HL-60 (cell line): ENCODE data around the gene TAF1B.

Experiments used
- DNase-seq, 2 experiments: peaks; one replicate each; pipeline ENCODE4 v3.0.0-alpha.2; 2010 to 2020; ENCODE audit warnings: low read depth in 1 of 2, low spot score in 1 of 2
- H3K27ac ChIP-seq: fragments of 250-450 bp; sonication (Bioruptor Pico); replicated peaks from 2 replicates; pipeline ENCODE4 v1.5.1; 2020; ENCODE audit warnings: mild to moderate bottlenecking, moderate library complexity
- H3K27me3 ChIP-seq: fragments of 250-450 bp; sonication (Bioruptor Pico); 2 replicates; pipeline ENCODE4 v1.5.1; 2021; ENCODE audit warnings: mild to moderate bottlenecking, moderate library complexity; ENCODE audit not compliant: insufficient read depth, poor library complexity, severe bottlenecking
- H3K4me3 ChIP-seq: replicated peaks from 2 replicates; pipeline ENCODE4 v1.5.1; 2011; ENCODE audit warnings: mild to moderate bottlenecking, control low read depth, low read length; ENCODE audit not compliant: insufficient read depth
- CTCF ChIP-seq: IDR thresholded peaks from one replicate; pipeline ENCODE4 v1.5.1; 2011; ENCODE audit warnings: low read length, control low read depth, inconsistent platforms; ENCODE audit not compliant: insufficient read depth
- GABPA ChIP-seq: IDR thresholded peaks from 2 replicates; pipeline ENCODE4 v1.6.1; 2012; ENCODE audit warnings: low read depth
- POLR2AphosphoS5 ChIP-seq: IDR thresholded peaks from 2 replicates; pipeline ENCODE4 v1.6.1; 2012; ENCODE audit warnings: low read depth
- REST ChIP-seq: IDR thresholded peaks from 2 replicates; pipeline ENCODE4 v1.6.1; 2012; ENCODE audit warnings: low read depth; ENCODE audit not compliant: insufficient replicate concordance
- SPI1 ChIP-seq: IDR thresholded peaks from 2 replicates; pipeline ENCODE4 v1.6.1; 2012; ENCODE audit warnings: low read depth, mild to moderate bottlenecking, borderline replicate concordance

Gene TAF1B

GRCh38 chr2:9805435-9806297 lies 37.6 kb upstream of the TAF1B start:
- no peak for DNase-seq
- Histone ChIP-seq H3K27me3 (no peaks in the 10 kb centered on the region), H3K4me3 (no peak overlapping the region), H3K27ac (no peak overlapping the region)
- no peak for TF ChIP-seq CTCF
- TF ChIP-seq GABPA, result no peak

- Histone ChIP-seq H3K27ac (no peak overlapping the region), H3K27me3 (no peaks in the 10 kb centered on the region), H3K4me3 (no peak overlapping the region)
- TF ChIP-seq POLR2AphosphoS5 (no peak), CTCF (no peak)
- DNase-seq, result no peak
Measured at GRCh38 chr2:9806298-9806610, 37.0 kb upstream of the TAF1B start.

DNA sequence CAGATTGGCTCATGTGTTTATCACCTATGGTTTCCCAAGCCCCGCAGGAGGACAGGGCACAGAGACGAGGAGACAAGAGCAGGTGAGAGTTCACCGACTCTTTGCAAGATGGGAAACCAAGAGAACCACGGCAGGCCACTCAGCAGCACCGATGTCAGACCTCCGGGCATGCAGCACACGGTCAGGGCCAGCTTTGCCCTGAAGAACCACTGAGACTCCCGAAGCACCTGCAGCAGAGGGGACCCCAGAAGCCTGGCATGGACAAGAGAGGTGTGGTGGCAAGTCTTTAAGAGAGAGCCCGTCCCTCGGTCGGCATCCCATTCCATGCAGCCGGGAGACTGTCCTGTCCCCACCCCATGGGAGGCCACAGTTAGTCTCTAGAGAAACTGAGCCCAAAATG lies 36.6 kb upstream of the TAF1B start:
- no peak for DNase-seq
- TF ChIP-seq SPI1 (no peak), GABPA (no peak), POLR2AphosphoS5 (no peak), REST (no peak), CTCF (no peak)
- Histone ChIP-seq H3K4me3 (no peak overlapping the region), H3K27me3 (no peaks in the 10 kb centered on the region), H3K27ac (no peak overlapping the region)

GRCh38 chr2:9807056-9807455 lies 36.2 kb upstream of the TAF1B start:
- no peak for TF ChIP-seq POLR2AphosphoS5
- no peak for TF ChIP-seq CTCF
- TF ChIP-seq SPI1, result no peak
- no peak for TF ChIP-seq REST
- TF ChIP-seq GABPA, result no peak
- H3K27ac ChIP-seq, result no peak overlapping the region
- H3K4me3 ChIP-seq, result no peak overlapping the region
- H3K27me3 ChIP-seq, result no peaks in the 10 kb centered on the region
- no peak for DNase-seq
